OCI-LY3 (cell line): ENCODE measurements around the gene CACFD1.

Experiments
- H2AFZ ChIP-seq: fragments of 200-600, 300-600 bp; shearing (Covaris generic); 2 replicates; pipeline ENCODE4 v1.6.0; 2014; ENCODE audit warnings: antibody characterized with exemption, low read depth, low read length
- H3K27ac ChIP-seq: fragments of 200-600, 300-600 bp; sonication (generic); 2 replicates; pipeline ENCODE4 v1.5.1; 2014; ENCODE audit warnings: mild to moderate bottlenecking, low read length, moderate library complexity, mixed read lengths
- H3K27me3 ChIP-seq: fragments of 200-600, 300-600 bp; sonication (generic); 2 replicates; pipeline ENCODE4 v1.6.1; 2014; ENCODE audit warnings: low read depth, low read length, mixed read lengths
- H3K36me3 ChIP-seq: fragments of 200-600, 300-600 bp; sonication (generic); replicated peaks from 2 replicates; pipeline ENCODE3; 2014; ENCODE audit warnings: low read depth, low read length, mixed read lengths
- H3K4me1 ChIP-seq: fragments of 300-600, 200-600 bp; sonication (generic); 2 replicates; pipeline ENCODE4 v1.6.1; 2014; ENCODE audit warnings: low read length, mixed read lengths
- H3K4me2 ChIP-seq: fragments of 200-600, 300-600 bp; sonication (generic); 2 replicates; pipeline ENCODE4 v1.6.1; 2014; ENCODE audit warnings: low read length, mixed read lengths
- H3K4me3 ChIP-seq: fragments of 300-600, 200-600 bp; sonication (generic); 2 replicates; pipeline ENCODE4 v1.5.1; 2014; ENCODE audit warnings: antibody characterized with exemption, mild to moderate bottlenecking, low read length, moderate library complexity
- H3K79me2 ChIP-seq: fragments of 300-600, 200-600 bp; shearing (Covaris generic); 2 replicates; pipeline ENCODE4 v1.6.1; 2014; ENCODE audit warnings: mild to moderate bottlenecking, low read length, mixed read lengths
- H3K9ac ChIP-seq: fragments of 300-600, 200-600 bp; shearing (Covaris generic); 2 replicates; pipeline ENCODE4 v1.6.0; 2014; ENCODE audit warnings: mild to moderate bottlenecking, low read length, moderate library complexity
- H3K9me3 ChIP-seq: fragments of 200-600, 300-600 bp; shearing (Covaris generic); 2 replicates; pipeline ENCODE4 v1.6.1; 2014; ENCODE audit warnings: low read length, mixed read lengths; ENCODE audit not compliant: insufficient read depth
- H4K20me1 ChIP-seq: fragments of 200-600, 300-600 bp; sonication (generic); 2 replicates; pipeline ENCODE4 v1.6.1; 2016; ENCODE audit warnings: low read length, mixed read lengths; ENCODE audit not compliant: insufficient read depth
- EZH2phosphoT487 ChIP-seq: fragments of 200-600 bp; shearing (Covaris generic); IDR thresholded peaks from 2 replicates; pipeline ENCODE4 v1.6.1; 2018; ENCODE audit warnings: antibody characterized with exemption, mixed run types, low read depth
- TF ChIP-seq, protein P1 (sequence below): fragments of 200-600, 300-600 bp; sonication (generic); IDR thresholded peaks from 2 replicates; pipeline ENCODE4 v1.5.1; 2014; ENCODE audit warnings: antibody characterized with exemption, low read length, low read depth

CACFD1 gene

GRCh38 chr9:133459476-133460404, at the start of gene CACFD1:
Gene CACFD1 (plus strand): TSS chr9:133459978. CDS start chr9:133460067, 89 bp downstream.
- Histone ChIP-seq H4K20me1 (no peaks in the 10 kb centered on the region), H3K9ac (peak within 1 kb of the TSS; percentile 73), H3K27me3 (peaks cover 20% of the 10 kb centered on the region), H2AFZ (peak within 1 kb of the TSS; percentile 80), H3K36me3 (no peaks in the 10 kb centered on the region), H3K4me2 (peak within 1 kb of the TSS; percentile 94), H3K4me1 (peaks cover 20% of the 10 kb centered on the region), H3K79me2 (no peaks in the 10 kb centered on the region), H3K9me3 (no peaks in the 10 kb centered on the region), H3K4me3 (peak within 1 kb of the TSS; percentile 83), H3K27ac (peak within 1 kb of the TSS; percentile 59)
- TF ChIP-seq, protein P1, sequence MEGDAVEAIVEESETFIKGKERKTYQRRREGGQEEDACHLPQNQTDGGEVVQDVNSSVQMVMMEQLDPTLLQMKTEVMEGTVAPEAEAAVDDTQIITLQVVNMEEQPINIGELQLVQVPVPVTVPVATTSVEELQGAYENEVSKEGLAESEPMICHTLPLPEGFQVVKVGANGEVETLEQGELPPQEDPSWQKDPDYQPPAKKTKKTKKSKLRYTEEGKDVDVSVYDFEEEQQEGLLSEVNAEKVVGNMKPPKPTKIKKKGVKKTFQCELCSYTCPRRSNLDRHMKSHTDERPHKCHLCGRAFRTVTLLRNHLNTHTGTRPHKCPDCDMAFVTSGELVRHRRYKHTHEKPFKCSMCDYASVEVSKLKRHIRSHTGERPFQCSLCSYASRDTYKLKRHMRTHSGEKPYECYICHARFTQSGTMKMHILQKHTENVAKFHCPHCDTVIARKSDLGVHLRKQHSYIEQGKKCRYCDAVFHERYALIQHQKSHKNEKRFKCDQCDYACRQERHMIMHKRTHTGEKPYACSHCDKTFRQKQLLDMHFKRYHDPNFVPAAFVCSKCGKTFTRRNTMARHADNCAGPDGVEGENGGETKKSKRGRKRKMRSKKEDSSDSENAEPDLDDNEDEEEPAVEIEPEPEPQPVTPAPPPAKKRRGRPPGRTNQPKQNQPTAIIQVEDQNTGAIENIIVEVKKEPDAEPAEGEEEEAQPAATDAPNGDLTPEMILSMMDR: no peak
- TF ChIP-seq EZH2phosphoT487: no peak

DNA sequence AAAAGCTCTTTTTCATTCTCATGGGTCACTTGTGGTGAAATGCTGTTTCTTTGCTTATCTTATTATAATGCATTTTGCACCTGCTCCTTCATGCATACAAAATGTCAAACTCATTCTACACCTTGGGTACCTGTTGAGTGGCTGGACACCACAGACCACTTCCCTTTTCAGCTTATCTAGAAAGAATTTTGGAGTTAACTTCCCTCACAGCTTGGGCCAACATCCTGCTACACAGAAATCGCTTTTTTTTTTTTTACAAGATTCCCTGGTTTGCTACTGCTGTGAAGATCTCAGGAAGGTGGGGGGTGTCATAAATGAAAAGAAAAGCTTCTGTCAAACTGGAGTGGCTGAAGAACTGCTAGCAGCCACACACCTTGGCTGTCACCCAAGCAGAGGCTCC, 44.6 kb upstream of the CACFD1 start:
- Histone ChIP-seq H3K27me3 (no peaks in the 10 kb centered on the region), H3K4me3 (no peak overlapping the region), H3K9me3 (no peaks in the 10 kb centered on the region), H3K9ac (no peak overlapping the region), H3K36me3 (peaks cover 38% of the 10 kb centered on the region), H2AFZ (no peak overlapping the region), H3K4me1 (peaks cover 25% of the 10 kb centered on the region), H4K20me1 (0 out of 2 replicates have a peak, but pooled peaks cover 3% of the 10 kb centered on the region), H3K4me2 (no peak overlapping the region), H3K27ac (no peak overlapping the region), H3K79me2 (peaks cover 63% of the 10 kb centered on the region)
- TF ChIP-seq EZH2phosphoT487: no peak
- TF ChIP-seq, protein P1: no peak

DNA sequence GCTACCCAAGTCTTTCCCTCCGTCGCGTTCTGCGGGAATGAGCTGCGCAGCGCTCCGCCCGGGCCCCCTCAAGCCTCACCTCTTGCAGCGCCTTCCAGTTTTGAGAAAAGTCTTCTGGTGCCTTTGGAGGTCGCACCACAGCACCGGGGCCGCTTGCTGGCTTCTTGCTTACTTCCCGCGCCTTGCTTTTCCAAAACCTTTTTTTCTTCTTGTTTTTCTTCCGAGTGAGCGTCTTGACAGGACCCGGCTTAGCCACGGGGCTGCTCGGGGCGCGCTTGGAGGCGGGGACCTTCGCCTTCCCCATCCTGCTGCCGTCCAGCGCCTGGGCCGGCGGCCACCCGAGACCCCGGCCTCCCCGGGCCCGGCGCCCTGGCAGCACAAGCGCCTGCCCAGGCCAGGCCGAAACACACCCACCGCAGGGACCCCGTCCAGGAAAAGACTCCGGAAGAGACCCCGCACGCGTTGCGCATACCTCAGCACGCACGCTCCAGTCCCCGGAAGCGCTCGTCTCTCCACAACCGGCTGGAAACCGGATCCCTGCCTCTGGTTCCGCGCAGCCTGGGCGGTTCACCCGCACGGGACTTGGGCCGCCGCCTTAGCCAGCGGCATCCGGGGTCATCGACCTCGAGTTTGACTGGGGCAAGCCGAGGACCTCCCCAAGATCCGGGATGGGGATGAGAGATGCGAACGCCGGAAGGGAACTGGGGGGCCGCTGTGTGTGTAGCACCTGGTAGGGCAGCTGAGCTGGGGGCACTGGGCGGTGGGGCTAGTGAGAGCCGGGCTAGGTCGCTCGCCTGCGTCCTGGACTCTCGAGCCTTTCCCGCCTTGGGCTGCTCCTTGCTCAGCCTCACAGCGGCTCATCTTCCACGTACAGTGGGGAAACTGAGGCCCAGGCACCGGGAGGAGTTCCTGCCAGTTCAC, 42.0 kb upstream of the CACFD1 start, which contains the start of gene REXO4:
REXO4 (minus strand) TSS at position 470 of the 921 bp plus-strand sequence; CDS start at position 304, 166 bp downstream.
- H3K4me3 ChIP-seq: peak within 1 kb of the TSS; percentile 96
- H3K36me3 ChIP-seq: peaks cover 19% of the 10 kb centered on the region
- H3K4me2 ChIP-seq: peak within 1 kb of the TSS; percentile 83
- peak within 1 kb of the TSS; percentile 93 for H3K9ac ChIP-seq
- H3K4me1 ChIP-seq: peaks cover 43% of the 10 kb centered on the region
- peak within 1 kb of the TSS; percentile 52; the same call in 1 of the 2 replicates for H2AFZ ChIP-seq
- H3K27me3 ChIP-seq: no peaks in the 10 kb centered on the region
- H3K79me2 ChIP-seq: peaks cover 63% of the 10 kb centered on the region
- no peaks in the 10 kb centered on the region for H3K9me3 ChIP-seq
- TF ChIP-seq, protein P1: no peak
- no peak for TF ChIP-seq EZH2phosphoT487
- H3K27ac ChIP-seq: peak within 1 kb of the TSS; percentile 90
- H4K20me1 ChIP-seq: 0 out of 2 replicates have a peak, but pooled peaks cover 3% of the 10 kb centered on the region
